GM12878 (cell line): ENCODE measurements around the gene ZNF322. TPM values are rescaled to one million over a fixed set of nuclear protein-coding genes. Genes with fewer than 3 reads are reported as not detected.

ENCODE experiments used
- ATAC-seq: fragments of 200-7000 bp; cut with Tn5 transposase; 3 replicates; pipeline ENCODE4 v1.9.1; 2020; ENCODE audit warnings: mild to moderate bottlenecking, moderate library complexity
- BruUV-seq: library from RNA; stranded (reverse); fragments of 400-500 nt; replicated peaks from 2 replicates; lab custom pipeline; 2021; lab: Mats Ljungman, UMichigan
- CTCF ChIA-PET: fragments of 300-600 bp; sonication (Branson Sonifier 250); formaldehyde crosslinking; extraction: SDS; loops from one replicate; lab custom pipeline; 2021; ENCODE audit warnings: inconsistent platforms; lab: Yijun Ruan, JAX
- POLR2A ChIA-PET: fragments of 350-600 bp; formaldehyde crosslinking; extraction: SDS; loops from one replicate; lab custom pipeline; 2021; ENCODE audit warnings: inconsistent platforms; lab: Charles Lee
- RAD21 ChIA-PET: fragments of 300-600 bp; sonication (Branson Sonifier 250); formaldehyde crosslinking; loops from one replicate; lab custom pipeline; 2023; ENCODE audit warnings: antibody characterized with exemption; ENCODE audit not compliant: unreplicated experiment; lab: Charles Lee
- SMC1A ChIA-PET: fragments of 300-600 bp; sonication (Branson Sonifier 250); formaldehyde crosslinking; loops from one replicate; lab custom pipeline; 2023; ENCODE audit not compliant: unreplicated experiment, uncharacterized antibody; lab: Charles Lee
- DNase-seq: peaks from one replicate; pipeline ENCODE4 v3.0.0-alpha.2; 2011; ENCODE audit warnings: low read depth, low spot score
- FAIRE-seq: peaks from 3 replicates; lab custom pipeline; 2011; peaks lifted over from hg19 to GRCh38; lab: Jason Lieb, UNC
- H2AFZ ChIP-seq: 2 replicates; pipeline ENCODE4 v1.6.0; 2011; ENCODE audit warnings: low read depth, low read length, control low read depth; ENCODE audit not compliant: control insufficient read depth
- H3K27ac ChIP-seq: 2 replicates; pipeline ENCODE4 v1.5.1; 2011; ENCODE audit warnings: control low read depth; ENCODE audit not compliant: control insufficient read depth, insufficient read depth
- H3K27me3 ChIP-seq, 2 experiments: replicated peaks in 1 of 2; 2 replicates each; pipeline versions ENCODE4 v1.6.0 to v1.6.1; 2011; ENCODE audit warnings: low read length in 1 of 2; ENCODE audit not compliant: control insufficient read depth in 2 of 2, insufficient read depth in 2 of 2
- H3K36me3 ChIP-seq, 2 experiments: 2 replicates each; pipeline ENCODE4 v1.5.1; 2011; ENCODE audit warnings: low read length in 1 of 2; ENCODE audit not compliant: control insufficient read depth in 2 of 2, insufficient read depth in 2 of 2
- H3K4me1 ChIP-seq: 2 replicates; pipeline ENCODE4 v1.6.1; 2011; ENCODE audit warnings: mild to moderate bottlenecking, low read length, moderate library complexity, mixed read lengths; ENCODE audit not compliant: control insufficient read depth, insufficient read depth
- H3K4me2 ChIP-seq: 2 replicates; pipeline ENCODE4 v1.6.0; 2011; ENCODE audit warnings: control low read depth; ENCODE audit not compliant: control insufficient read depth, insufficient read depth
- H3K4me3 ChIP-seq: fragments of 200-600 bp; sonication (generic); 2 replicates; pipeline ENCODE4 v1.5.1; 2016
- H3K79me2 ChIP-seq: 2 replicates; pipeline ENCODE4 v1.6.0; 2011; ENCODE audit warnings: low read length; ENCODE audit not compliant: control insufficient read depth, insufficient read depth
- H3K9ac ChIP-seq: 2 replicates; pipeline ENCODE4 v1.8.0; 2011; ENCODE audit warnings: low read length, control low read depth, mixed read lengths; ENCODE audit not compliant: control insufficient read depth, insufficient read depth
- H3K9me3 ChIP-seq: replicated peaks from 3 replicates; pipeline ENCODE4 v1.5.1; 2011; ENCODE audit warnings: mild to moderate bottlenecking, low read length; ENCODE audit not compliant: control insufficient read depth, insufficient read depth
- H4K20me1 ChIP-seq: 2 replicates; pipeline ENCODE4 v1.6.0; 2011; ENCODE audit not compliant: control insufficient read depth, insufficient read depth
- CHD2 ChIP-seq: IDR thresholded peaks from 2 replicates; pipeline ENCODE4 v1.6.1; 2011; ENCODE audit warnings: low read depth, low read length, improper control_type of control experiment, borderline replicate concordance
- EED ChIP-seq: sonication (generic); IDR thresholded peaks from 2 replicates; pipeline ENCODE4 v1.6.1; 2016; ENCODE audit warnings: antibody characterized with exemption, low read depth
- MYC ChIP-seq: IDR thresholded peaks from 2 replicates; pipeline ENCODE4 v1.6.1; 2011; ENCODE audit warnings: mild to moderate bottlenecking, low read length, moderate library complexity, inconsistent platforms; ENCODE audit not compliant: insufficient read depth, insufficient replicate concordance, insufficient read length, severe bottlenecking
- NR2C2 ChIP-seq: IDR thresholded peaks from 2 replicates; pipeline ENCODE4 v1.6.1; 2011; ENCODE audit warnings: borderline replicate concordance, low read depth; ENCODE audit not compliant: control insufficient read depth, insufficient read length
- NR2F1 ChIP-seq: fragments of 450-650 bp; conservative IDR thresholded peaks from 2 replicates; pipeline ENCODE4 v1.6.1; 2017; ENCODE audit warnings: mild to moderate bottlenecking
- POU2F2 ChIP-seq: IDR thresholded peaks from 3 replicates; pipeline ENCODE4 v1.6.1; 2011; ENCODE audit warnings: low read depth, mild to moderate bottlenecking, low read length, borderline replicate concordance
- WGBS: methylation state at CpG from one replicate; pipeline ENCODE4 v1.1.6; 2016; ENCODE audit warnings: low lambda C conversion rate; ENCODE audit not compliant: insufficient replicate concordance, insufficient coverage; ENCODE audit errors: missing lambda C conversion rate; 5-methylcytosine and 5-hydroxymethylcytosine counted together
- in situ Hi-C: fragments of 300-500 bp; cut with MboI; formaldehyde crosslinking; loops from 9 replicates; pipeline ENCODE4 v1.14.3; 2018; ENCODE audit warnings: mixed read lengths
- intact Hi-C: fragments of 100-400 bp; cut with micrococcal nuclease; formaldehyde crosslinking; loops from one replicate; pipeline ENCODE4 v1.14.2; 2022; ENCODE audit not compliant: unreplicated experiment
- polyA plus RNA-seq, 11 experiments: library from polyadenylated mRNA; depleted of rRNA in 4 of 11; unstranded in 6 of 11; stranded (reverse) in 5 of 11; fragments of >200 nt; fragmentation: Nextera tagmentation in 4 of 11; fragmentation: Illumina TruSeq in 1 of 11; extraction: Ambion mirVana in 4 of 11; extraction: Trizol in 1 of 11; gene quantifications; 1 replicate in 1 of 11; 2 replicates in 10 of 11; pipeline versions ENCODE4 v1.2.1 to v1.2.3, GENCODE V29; 2011 to 2016; ENCODE audit warnings: inconsistent platforms in 2 of 11, missing spikeins in 2 of 11, low read depth in 1 of 11
- total RNA-seq, 4 experiments: library from RNA; depleted of rRNA in 3 of 4; stranded (reverse); fragments of >200 nt in 3 of 4; fragmentation: Illumina TruSeq in 1 of 4; extraction: Trizol in 1 of 4; gene quantifications; 2 replicates each; pipeline versions ENCODE4 v1.2.1 to v1.2.3, GENCODE V29; 2013 to 2021
- TF ChIP-seq, protein P1 (sequence below): fragments of 450-650 bp; IDR thresholded peaks from 2 replicates; pipeline ENCODE4 v1.6.1; 2016; ENCODE audit warnings: mild to moderate bottlenecking
- TF ChIP-seq, protein P2 (sequence below): fragments of 450-650 bp; IDR thresholded peaks from 2 replicates; pipeline ENCODE4 v1.6.1; 2017; ENCODE audit warnings: low read depth, mild to moderate bottlenecking, moderate library complexity

Gene ZNF322
- total and polyA plus RNA-seq, 10 of the 15 experiments (the other 5 are each of a cell fraction or from before 2014, with no cell fraction given) = 2.7 to 19.1 (median 11.9) TPM

DNA sequence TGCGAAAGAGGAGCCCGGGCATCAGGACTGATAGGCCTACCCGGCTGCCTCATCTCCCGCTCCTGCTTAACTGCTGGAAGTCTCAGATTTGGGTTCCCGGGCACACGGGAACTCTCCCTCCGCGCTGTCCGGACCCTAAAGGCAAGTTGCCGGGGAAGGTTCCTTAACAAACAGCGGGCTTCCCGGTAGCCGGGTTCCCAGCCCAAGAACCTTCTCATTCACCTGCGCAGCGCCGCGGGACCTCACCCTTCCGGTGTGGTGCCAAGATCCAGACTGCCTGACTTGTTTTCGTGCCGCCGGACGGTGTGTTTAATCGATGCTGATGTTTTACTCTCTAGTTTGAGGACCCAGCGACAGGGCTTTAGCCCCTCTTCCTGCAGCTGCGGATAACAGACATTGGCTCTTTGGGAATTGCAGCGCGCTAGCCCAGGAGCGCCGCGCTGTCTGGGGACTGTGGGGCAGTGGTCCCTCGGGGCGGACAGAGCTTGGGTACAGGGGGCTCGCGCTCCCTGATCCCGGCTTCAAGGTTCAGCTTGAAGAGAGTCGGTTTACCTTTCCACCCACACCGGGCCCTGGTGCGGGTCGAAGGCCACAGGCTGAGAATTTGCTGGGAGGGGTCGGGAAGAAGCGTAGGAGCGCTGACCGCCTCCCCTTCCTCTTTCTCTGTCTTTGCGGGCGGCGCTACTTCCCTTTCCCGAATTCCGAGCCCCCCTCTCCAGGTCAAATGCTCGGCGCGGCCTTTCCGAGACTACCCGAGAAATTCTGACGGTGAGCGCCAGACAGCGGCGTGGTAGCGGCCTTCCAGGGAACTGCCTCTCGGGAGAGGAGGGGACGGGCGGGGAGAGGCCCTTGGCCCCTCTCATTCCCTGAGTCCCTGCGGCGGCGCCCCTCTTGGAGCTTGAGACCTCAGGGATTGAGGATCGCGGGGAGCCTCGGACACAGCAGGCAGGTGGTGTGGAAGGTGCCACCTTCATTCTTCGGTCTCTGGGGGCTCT is 45.6 kb downstream of the ZNF322 start:
- WGBS = 51% methylated on average over 58 of the region's 68 CpGs
- CTCF ChIA-PET = no interaction called here
- RAD21 ChIA-PET = no interaction called here
- Histone ChIP-seq H2AFZ (peak overlapping the region; percentile 1), H3K9ac (no peak overlapping the region), H3K27me3 (peaks cover 0 to 5% of the 10 kb centered on the region in 2 experiments; a peak in 2 of 4 replicates), H3K4me3 (0 out of 2 replicates have a peak overlapping the region, but pooled peaks have one; percentile 16), H3K4me1 (no peaks in the 10 kb centered on the region), H3K36me3 (no peaks in the 10 kb centered on the region), H3K27ac (no peak overlapping the region), H3K79me2 (no peaks in the 10 kb centered on the region), H4K20me1 (no peaks in the 10 kb centered on the region), H3K9me3 (peaks cover 2% of the 10 kb centered on the region; the same call in 2 of the 3 replicates), H3K4me2 (peak overlapping the region; percentile 57)
- ATAC-seq (peak; percentile 46), DNase-seq (no peak), FAIRE-seq (no peak)
- intact Hi-C loops (no loop called here), in situ Hi-C loops (loop anchor here (5.0 kb wide), 1 partner anchor 468 kb away; no protein-coding TSS in a partner anchor)
- SMC1A ChIA-PET = no interaction called here
- POLR2A ChIA-PET = no interaction called here
- BruUV-seq = no TSS peak
- TF ChIP-seq, protein P1, sequence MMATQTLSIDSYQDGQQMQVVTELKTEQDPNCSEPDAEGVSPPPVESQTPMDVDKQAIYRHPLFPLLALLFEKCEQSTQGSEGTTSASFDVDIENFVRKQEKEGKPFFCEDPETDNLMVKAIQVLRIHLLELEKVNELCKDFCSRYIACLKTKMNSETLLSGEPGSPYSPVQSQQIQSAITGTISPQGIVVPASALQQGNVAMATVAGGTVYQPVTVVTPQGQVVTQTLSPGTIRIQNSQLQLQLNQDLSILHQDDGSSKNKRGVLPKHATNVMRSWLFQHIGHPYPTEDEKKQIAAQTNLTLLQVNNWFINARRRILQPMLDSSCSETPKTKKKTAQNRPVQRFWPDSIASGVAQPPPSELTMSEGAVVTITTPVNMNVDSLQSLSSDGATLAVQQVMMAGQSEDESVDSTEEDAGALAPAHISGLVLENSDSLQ = no peak

DNA sequence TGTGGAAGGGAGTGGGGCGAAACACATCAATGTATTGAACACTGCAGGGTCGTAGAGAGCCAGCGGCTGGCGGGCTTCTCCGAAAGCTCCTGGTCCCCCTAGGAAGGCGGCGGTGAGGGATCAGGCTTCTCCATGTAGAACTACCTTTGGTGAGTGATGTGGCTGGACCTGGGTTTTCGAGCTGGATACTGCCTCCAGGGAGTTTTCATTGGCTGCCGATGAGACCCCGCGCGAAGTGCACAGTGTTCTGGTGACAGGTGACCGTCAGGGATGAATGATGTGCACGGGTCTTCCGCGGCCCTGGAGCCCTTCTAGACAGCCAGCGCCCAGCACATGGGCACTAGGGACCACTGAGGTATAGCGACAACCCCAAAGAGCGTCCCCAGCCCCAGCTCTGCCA is 46.3 kb downstream of the ZNF322 start:
- ATAC-seq = no peak; the same call in 2 of the 3 replicates
- H3K9ac ChIP-seq = no peak overlapping the region
- ChIA-PET SMC1A (no interaction called here), RAD21 (interaction anchor here (0.6 kb wide), 1 partner anchor 23 kb away, joined by 4 read pairs; no protein-coding TSS in a partner anchor), CTCF (interaction anchor here (1.2 kb wide), 1 partner anchor 465 kb away, joined by 4 read pairs; no protein-coding TSS in a partner anchor), POLR2A (no interaction called here)
- no peaks in the 10 kb centered on the region for H3K36me3 ChIP-seq
- no peak overlapping the region for H3K27ac ChIP-seq
- H3K27me3 ChIP-seq = peaks cover 0 to 5% of the 10 kb centered on the region in 2 experiments; a peak in 2 of 4 replicates
- peaks cover 2% of the 10 kb centered on the region; the same call in 2 of the 3 replicates for H3K9me3 ChIP-seq
- intact Hi-C loops (no loop called here), in situ Hi-C loops (loop anchor here (5.0 kb wide), 1 partner anchor 469 kb away; no protein-coding TSS in a partner anchor)
- no peaks in the 10 kb centered on the region for H4K20me1 ChIP-seq
- 61% methylated on average over 19 of the region's 19 CpGs for WGBS
- H3K79me2 ChIP-seq = no peaks in the 10 kb centered on the region
- no peak for DNase-seq
- no peak for FAIRE-seq
- H3K4me1 ChIP-seq = no peaks in the 10 kb centered on the region
- H2AFZ ChIP-seq = no peak overlapping the region
- H3K4me3 ChIP-seq = no peak overlapping the region
- H3K4me2 ChIP-seq = no peak overlapping the region
- BruUV-seq = no TSS peak
- no peak for TF ChIP-seq NR2F1
- no peak for TF ChIP-seq EED
- TF ChIP-seq NR2C2 = no peak
- TF ChIP-seq, protein P2, sequence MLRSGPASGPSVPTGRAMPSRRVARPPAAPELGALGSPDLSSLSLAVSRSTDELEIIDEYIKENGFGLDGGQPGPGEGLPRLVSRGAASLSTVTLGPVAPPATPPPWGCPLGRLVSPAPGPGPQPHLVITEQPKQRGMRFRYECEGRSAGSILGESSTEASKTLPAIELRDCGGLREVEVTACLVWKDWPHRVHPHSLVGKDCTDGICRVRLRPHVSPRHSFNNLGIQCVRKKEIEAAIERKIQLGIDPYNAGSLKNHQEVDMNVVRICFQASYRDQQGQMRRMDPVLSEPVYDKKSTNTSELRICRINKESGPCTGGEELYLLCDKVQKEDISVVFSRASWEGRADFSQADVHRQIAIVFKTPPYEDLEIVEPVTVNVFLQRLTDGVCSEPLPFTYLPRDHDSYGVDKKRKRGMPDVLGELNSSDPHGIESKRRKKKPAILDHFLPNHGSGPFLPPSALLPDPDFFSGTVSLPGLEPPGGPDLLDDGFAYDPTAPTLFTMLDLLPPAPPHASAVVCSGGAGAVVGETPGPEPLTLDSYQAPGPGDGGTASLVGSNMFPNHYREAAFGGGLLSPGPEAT = no peak
- TF ChIP-seq CHD2 = no peak
- no peak for TF ChIP-seq POU2F2
- no peak for TF ChIP-seq MYC
